Measurements from ENCODE around the gene WDR41.

The WDR41 gene

DNA sequence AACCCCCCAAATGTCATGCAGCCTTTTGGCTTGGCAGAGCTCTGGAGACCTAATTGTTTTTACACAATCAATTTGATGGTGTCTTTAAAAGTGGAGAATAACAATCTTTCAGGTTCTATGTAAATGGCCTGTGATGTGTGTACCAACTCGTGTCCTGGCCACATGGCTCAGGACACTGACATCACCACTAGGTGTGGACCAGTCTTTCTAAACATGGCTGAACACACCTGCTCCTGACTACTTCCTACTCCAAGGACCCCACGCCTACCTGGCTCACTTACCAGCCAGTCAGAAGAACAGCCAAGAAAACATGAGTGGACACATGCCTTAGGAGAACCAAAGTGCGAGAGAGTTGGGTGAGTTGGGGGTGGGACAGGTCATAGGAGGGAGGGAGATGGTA is 71.2 kb downstream of the WDR41 start:
- H3K9me2 ChIP-seq (replicated peaks; ENCODE audit: low read depth, low read length) = no peaks in the 10 kb centered on the region
- no peaks in the 10 kb centered on the region for H3F3A ChIP-seq (ENCODE audit: low read depth)
- no peaks in the 10 kb centered on the region for H3K4me1 ChIP-seq (ENCODE audit: insufficient read depth, low read length, poor library complexity, severe bottlenecking)
- H3K79me2 ChIP-seq (ENCODE audit: insufficient read depth, low read length) = no peaks in the 10 kb centered on the region
- H3K27me3 ChIP-seq (ENCODE audit: insufficient read depth, low read length, poor library complexity, severe bottlenecking) = no peaks in the 10 kb centered on the region
- no peaks in the 10 kb centered on the region for H4K20me1 ChIP-seq (ENCODE audit: insufficient read depth, low read length, poor library complexity, severe bottlenecking)
- H2AFZ ChIP-seq (ENCODE audit: low read length) = no peak overlapping the region
- H3K4me2 ChIP-seq (ENCODE audit: low read depth, low read length, poor library complexity, severe bottlenecking) = no peak overlapping the region
- no peak overlapping the region for H3K4me3 ChIP-seq (ENCODE audit: low read length, poor library complexity, severe bottlenecking)
- TF ChIP-seq EZH2phosphoT487 (IDR thresholded peaks at IDR 0.05; ENCODE audit: borderline replicate concordance) = no peak
- TF ChIP-seq, protein P1, sequence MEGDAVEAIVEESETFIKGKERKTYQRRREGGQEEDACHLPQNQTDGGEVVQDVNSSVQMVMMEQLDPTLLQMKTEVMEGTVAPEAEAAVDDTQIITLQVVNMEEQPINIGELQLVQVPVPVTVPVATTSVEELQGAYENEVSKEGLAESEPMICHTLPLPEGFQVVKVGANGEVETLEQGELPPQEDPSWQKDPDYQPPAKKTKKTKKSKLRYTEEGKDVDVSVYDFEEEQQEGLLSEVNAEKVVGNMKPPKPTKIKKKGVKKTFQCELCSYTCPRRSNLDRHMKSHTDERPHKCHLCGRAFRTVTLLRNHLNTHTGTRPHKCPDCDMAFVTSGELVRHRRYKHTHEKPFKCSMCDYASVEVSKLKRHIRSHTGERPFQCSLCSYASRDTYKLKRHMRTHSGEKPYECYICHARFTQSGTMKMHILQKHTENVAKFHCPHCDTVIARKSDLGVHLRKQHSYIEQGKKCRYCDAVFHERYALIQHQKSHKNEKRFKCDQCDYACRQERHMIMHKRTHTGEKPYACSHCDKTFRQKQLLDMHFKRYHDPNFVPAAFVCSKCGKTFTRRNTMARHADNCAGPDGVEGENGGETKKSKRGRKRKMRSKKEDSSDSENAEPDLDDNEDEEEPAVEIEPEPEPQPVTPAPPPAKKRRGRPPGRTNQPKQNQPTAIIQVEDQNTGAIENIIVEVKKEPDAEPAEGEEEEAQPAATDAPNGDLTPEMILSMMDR (conservative IDR thresholded peaks at IDR 0.05; ENCODE audit: low read length) = no peak
- no peaks in the 10 kb centered on the region for H3K36me3 ChIP-seq (ENCODE audit: insufficient read depth, low read length)
- H3K9ac ChIP-seq (ENCODE audit: low read depth, low read length, poor library complexity, severe bottlenecking) = no peak overlapping the region
- H3K9me3 ChIP-seq (ENCODE audit: insufficient read depth, low read depth, low read length) = no peaks in the 10 kb centered on the region

DNA sequence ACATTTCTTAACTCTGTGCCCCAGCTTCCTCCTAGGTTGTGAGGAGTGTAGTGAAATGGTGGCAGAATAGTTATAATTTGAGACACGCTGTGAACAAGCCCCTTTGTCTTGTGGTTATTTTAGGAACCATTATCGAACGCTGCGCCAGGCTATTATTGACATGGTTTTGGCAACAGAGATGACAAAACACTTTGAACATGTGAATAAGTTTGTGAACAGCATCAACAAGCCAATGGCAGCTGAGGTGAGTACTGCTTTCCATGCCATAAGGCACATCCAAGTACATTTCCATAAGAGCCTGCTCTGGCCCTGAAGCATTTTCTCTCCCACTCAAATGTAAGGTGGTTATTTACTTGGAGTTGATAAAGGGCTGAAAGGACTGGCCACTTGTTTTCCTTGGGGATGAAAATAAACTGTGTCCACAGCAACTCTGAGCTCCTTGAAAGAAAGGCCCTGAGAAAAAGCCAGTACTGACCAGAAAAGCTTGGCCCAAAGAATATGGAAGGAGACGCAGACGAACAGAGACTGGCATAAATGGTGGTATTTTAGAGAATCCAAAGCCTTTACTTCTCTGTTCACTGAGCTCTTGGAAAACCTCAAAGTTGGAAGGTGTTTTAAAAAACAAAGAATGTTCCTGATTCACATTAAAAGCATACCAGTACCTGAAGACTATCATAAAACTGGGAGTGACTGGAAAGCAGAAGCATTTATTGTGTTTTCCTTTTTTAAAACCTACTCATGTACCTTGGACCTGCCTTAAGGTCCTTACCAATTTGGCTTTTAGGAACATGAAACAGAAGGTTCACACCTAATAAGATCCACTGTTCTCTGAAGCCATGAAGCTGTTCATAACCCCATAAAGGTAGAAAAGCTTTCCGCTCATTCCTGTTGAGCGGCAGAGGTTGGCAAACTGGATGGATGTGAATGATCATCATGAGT is 72.2 kb downstream of the WDR41 start:
- Histone ChIP-seq H3K36me3 (ENCODE audit: insufficient read depth, low read length) (no peaks in the 10 kb centered on the region), H3K9me3 (ENCODE audit: insufficient read depth, low read depth, low read length) (no peaks in the 10 kb centered on the region), H2AFZ (ENCODE audit: low read length) (no peak overlapping the region), H3K27me3 (ENCODE audit: insufficient read depth, low read length, poor library complexity, severe bottlenecking) (no peaks in the 10 kb centered on the region), H3K79me2 (ENCODE audit: insufficient read depth, low read length) (no peaks in the 10 kb centered on the region), H3K4me1 (ENCODE audit: insufficient read depth, low read length, poor library complexity, severe bottlenecking) (no peaks in the 10 kb centered on the region), H3K9me2 (replicated peaks; ENCODE audit: low read depth, low read length) (no peaks in the 10 kb centered on the region), H3F3A (ENCODE audit: low read depth) (no peaks in the 10 kb centered on the region), H3K4me3 (ENCODE audit: low read length, poor library complexity, severe bottlenecking) (no peak overlapping the region), H3K9ac (ENCODE audit: low read depth, low read length, poor library complexity, severe bottlenecking) (no peak overlapping the region), H4K20me1 (ENCODE audit: insufficient read depth, low read length, poor library complexity, severe bottlenecking) (no peaks in the 10 kb centered on the region), H3K4me2 (ENCODE audit: low read depth, low read length, poor library complexity, severe bottlenecking) (no peak overlapping the region)
- TF ChIP-seq, protein P1 (conservative IDR thresholded peaks at IDR 0.05; ENCODE audit: low read length) = no peak
- TF ChIP-seq EZH2phosphoT487 (IDR thresholded peaks at IDR 0.05; ENCODE audit: borderline replicate concordance) = no peak

DNA sequence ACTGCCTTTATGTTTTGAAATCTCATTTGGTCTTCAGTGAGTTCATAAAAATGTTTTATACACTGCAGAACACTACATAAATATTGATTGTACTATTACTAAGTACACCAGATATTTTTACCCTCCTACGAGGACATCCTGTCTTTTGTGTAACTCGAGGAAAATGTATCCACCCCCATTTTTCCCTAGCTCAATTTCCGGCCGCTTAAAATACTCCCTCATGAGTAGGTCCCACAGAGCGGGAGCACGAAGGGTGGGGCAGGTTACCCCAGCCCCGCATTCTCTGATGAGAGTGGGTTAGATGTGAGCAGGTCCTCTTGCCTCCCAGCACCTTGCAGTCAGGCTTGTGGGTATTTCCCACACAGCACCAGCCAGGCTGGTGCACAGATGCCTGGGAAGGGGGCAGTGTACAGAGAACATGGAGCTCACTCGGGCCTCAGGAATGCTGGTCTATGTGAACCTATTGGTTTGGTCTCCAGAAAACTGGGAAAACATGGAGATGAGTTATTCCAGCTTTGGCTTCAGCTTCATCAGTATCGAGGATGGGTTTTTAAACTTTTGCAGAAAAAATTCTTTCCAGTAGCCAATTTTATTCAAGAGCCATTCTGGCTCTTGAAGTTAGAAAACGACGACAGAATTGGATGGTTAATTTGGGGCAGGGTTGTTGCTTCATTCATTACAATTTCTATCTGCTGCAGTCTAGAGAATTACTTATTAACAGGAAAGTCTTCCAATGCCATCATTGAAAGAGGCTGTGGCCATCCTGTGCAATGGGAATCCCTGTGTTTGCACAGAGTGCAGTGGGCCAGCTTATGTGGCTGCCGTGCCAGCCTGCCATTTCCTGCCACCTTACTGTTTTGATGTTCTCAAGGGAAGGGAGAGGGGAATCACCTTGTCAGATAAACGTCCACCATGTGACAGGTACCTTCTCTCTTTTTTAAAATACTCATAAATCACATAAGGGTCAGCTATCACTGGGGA is 73.2 kb downstream of the WDR41 start:
- no peaks in the 10 kb centered on the region for H3K36me3 ChIP-seq (ENCODE audit: insufficient read depth, low read length)
- H3K27me3 ChIP-seq (ENCODE audit: insufficient read depth, low read length, poor library complexity, severe bottlenecking) = no peaks in the 10 kb centered on the region
- H3K4me1 ChIP-seq (ENCODE audit: insufficient read depth, low read length, poor library complexity, severe bottlenecking) = no peaks in the 10 kb centered on the region
- H3K9me2 ChIP-seq (replicated peaks; ENCODE audit: low read depth, low read length) = no peaks in the 10 kb centered on the region
- no peaks in the 10 kb centered on the region for H4K20me1 ChIP-seq (ENCODE audit: insufficient read depth, low read length, poor library complexity, severe bottlenecking)
- no peak overlapping the region for H2AFZ ChIP-seq (ENCODE audit: low read length)
- TF ChIP-seq EZH2phosphoT487 (IDR thresholded peaks at IDR 0.05; ENCODE audit: borderline replicate concordance) = no peak
- TF ChIP-seq, protein P1 (conservative IDR thresholded peaks at IDR 0.05; ENCODE audit: low read length) = no peak
- H3K9ac ChIP-seq (ENCODE audit: low read depth, low read length, poor library complexity, severe bottlenecking) = no peak overlapping the region
- no peak overlapping the region for H3K4me2 ChIP-seq (ENCODE audit: low read depth, low read length, poor library complexity, severe bottlenecking)
- no peaks in the 10 kb centered on the region for H3K79me2 ChIP-seq (ENCODE audit: insufficient read depth, low read length)
- no peaks in the 10 kb centered on the region for H3K9me3 ChIP-seq (ENCODE audit: insufficient read depth, low read depth, low read length)
- no peak overlapping the region for H3K4me3 ChIP-seq (ENCODE audit: low read length, poor library complexity, severe bottlenecking)
- no peaks in the 10 kb centered on the region for H3F3A ChIP-seq (ENCODE audit: low read depth)
